ENCODE data around the gene PKD1. TPM values are rescaled to one million over a fixed set of nuclear protein-coding genes. Genes with fewer than 3 reads are reported as not detected.

PKD1 gene
- total RNA-seq, 1 donor: 180 TPM

- Histone ChIP-seq H2AFZ (ENCODE audit: low read length) (no peak overlapping the region), H4K20me1 (ENCODE audit: insufficient read depth, low read length) (peaks cover 11% of the 10 kb centered on the region), H3K4me3 (ENCODE audit: insufficient read depth, low read length) (no peak overlapping the region), H3K27ac (ENCODE audit: low read depth, low read length) (no peak overlapping the region), H3K4me2 (ENCODE audit: insufficient read depth, low read length) (no peak overlapping the region), H3K36me3 (ENCODE audit: insufficient read depth, low read length) (peaks cover 44% of the 10 kb centered on the region), H3K79me2 (ENCODE audit: insufficient read depth, low read length) (peaks cover 2% of the 10 kb centered on the region), H3K4me1 (ENCODE audit: insufficient read depth, low read length) (no peaks in the 10 kb centered on the region), H3K27me3 (ENCODE audit: insufficient read depth, low read length) (no peaks in the 10 kb centered on the region), H3K9me3 (ENCODE audit: low read depth, low read length) (no peaks in the 10 kb centered on the region)
- TF ChIP-seq CTCF (IDR thresholded peaks at IDR 0.05; ENCODE audit: extremely low read depth, low read depth, low read length): no peak
- no peak for DNase-seq (ENCODE audit: insufficient read length, low spot score, missing footprints)
These were observed 37.7 kb upstream of the PKD1 start for GRCh38 chr16:2173366-2173765.

GRCh38 chr16:2172688-2173335, 37.1 kb upstream of the PKD1 start:
- TF ChIP-seq CTCF (IDR thresholded peaks at IDR 0.05; ENCODE audit: extremely low read depth, low read depth, low read length): no peak
- no peak overlapping the region for H3K27ac ChIP-seq (ENCODE audit: low read depth, low read length)
- no peaks in the 10 kb centered on the region for H3K27me3 ChIP-seq (ENCODE audit: insufficient read depth, low read length)
- DNase-seq (ENCODE audit: insufficient read length, low spot score, missing footprints): no peak
- peaks cover 6% of the 10 kb centered on the region for H3K79me2 ChIP-seq (ENCODE audit: insufficient read depth, low read length)
- no peaks in the 10 kb centered on the region for H3K4me1 ChIP-seq (ENCODE audit: insufficient read depth, low read length)
- peaks cover 47% of the 10 kb centered on the region for H3K36me3 ChIP-seq (ENCODE audit: insufficient read depth, low read length)
- H4K20me1 ChIP-seq (ENCODE audit: insufficient read depth, low read length): peaks cover 11% of the 10 kb centered on the region
- H3K4me3 ChIP-seq (ENCODE audit: insufficient read depth, low read length): no peak overlapping the region
- no peak overlapping the region for H2AFZ ChIP-seq (ENCODE audit: low read length)
- H3K4me2 ChIP-seq (ENCODE audit: insufficient read depth, low read length): no peak overlapping the region
- no peaks in the 10 kb centered on the region for H3K9me3 ChIP-seq (ENCODE audit: low read depth, low read length)

GRCh38 chr16:2171601-2172178, 36.0 kb upstream of the PKD1 start:
- Histone ChIP-seq H4K20me1 (ENCODE audit: insufficient read depth, low read length) (peaks cover 14% of the 10 kb centered on the region), H3K9me3 (ENCODE audit: low read depth, low read length) (no peaks in the 10 kb centered on the region), H3K79me2 (ENCODE audit: insufficient read depth, low read length) (peaks cover 17% of the 10 kb centered on the region), H3K36me3 (ENCODE audit: insufficient read depth, low read length) (peaks cover 39% of the 10 kb centered on the region), H3K4me1 (ENCODE audit: insufficient read depth, low read length) (no peaks in the 10 kb centered on the region), H3K27ac (ENCODE audit: low read depth, low read length) (no peak overlapping the region), H3K27me3 (ENCODE audit: insufficient read depth, low read length) (no peaks in the 10 kb centered on the region), H2AFZ (ENCODE audit: low read length) (no peak overlapping the region), H3K4me2 (ENCODE audit: insufficient read depth, low read length) (no peak overlapping the region), H3K4me3 (ENCODE audit: insufficient read depth, low read length) (no peak overlapping the region)
- DNase-seq (ENCODE audit: insufficient read length, low spot score, missing footprints): no peak
- TF ChIP-seq CTCF (IDR thresholded peaks at IDR 0.05; ENCODE audit: extremely low read depth, low read depth, low read length): no peak

- no peak for DNase-seq (ENCODE audit: insufficient read length, low spot score, missing footprints)
- Histone ChIP-seq H3K27ac (ENCODE audit: low read depth, low read length) (no peak overlapping the region), H3K4me3 (ENCODE audit: insufficient read depth, low read length) (no peak overlapping the region), H3K27me3 (ENCODE audit: insufficient read depth, low read length) (no peaks in the 10 kb centered on the region), H3K4me1 (ENCODE audit: insufficient read depth, low read length) (no peaks in the 10 kb centered on the region), H3K4me2 (ENCODE audit: insufficient read depth, low read length) (no peak overlapping the region), H3K9me3 (ENCODE audit: low read depth, low read length) (no peaks in the 10 kb centered on the region), H3K79me2 (ENCODE audit: insufficient read depth, low read length) (peaks cover 26% of the 10 kb centered on the region), H3K36me3 (ENCODE audit: insufficient read depth, low read length) (peaks cover 37% of the 10 kb centered on the region), H2AFZ (ENCODE audit: low read length) (no peak overlapping the region), H4K20me1 (ENCODE audit: insufficient read depth, low read length) (peaks cover 21% of the 10 kb centered on the region)
- no peak for TF ChIP-seq CTCF (IDR thresholded peaks at IDR 0.05; ENCODE audit: extremely low read depth, low read depth, low read length)
These were observed 35.1 kb upstream of the PKD1 start for GRCh38 chr16:2170587-2171435.
